Sigmoid colon (tissue), 7 donors: ENCODE results near the gene PACRG. TPM values are rescaled to one million over a fixed set of nuclear protein-coding genes. Genes with fewer than 3 reads are reported as not detected.

Experiments used
- DNase-seq: peaks from one replicate; pipeline ENCODE4 v3.0.0-alpha.2; 2019
- H3K27ac ChIP-seq, 4 donors: fragments of 200-600 bp; sonication (generic); one replicate each; pipeline ENCODE4 v1.5.1; 2016 to 2019; ENCODE audit warnings: mild to moderate bottlenecking in 1 of 4
- H3K27me3 ChIP-seq, 3 donors: fragments of 200-600 bp; sonication (generic); one replicate each; pipeline ENCODE4 v1.5.1; 2019; ENCODE audit warnings: mild to moderate bottlenecking in 1 of 3
- H3K36me3 ChIP-seq, 4 donors: fragments of 200-600 bp; sonication (generic); one replicate each; pipeline ENCODE4 v1.5.1; 2016 to 2019
- H3K4me1 ChIP-seq, 4 donors: fragments of 200-600 bp; sonication (generic); one replicate each; pipeline ENCODE4 v1.5.1; 2017 to 2019
- H3K4me3 ChIP-seq, 4 donors: fragments of 200-600 bp; sonication (generic); one replicate each; pipeline ENCODE4 v1.5.1; 2017 to 2019; ENCODE audit warnings: mild to moderate bottlenecking in 2 of 4, moderate library complexity in 1 of 4
- H3K9me3 ChIP-seq, 4 donors: fragments of 200-600 bp in 3 of 4; sonication (generic) in 3 of 4; one replicate each; pipeline versions ENCODE4 v1.5.1 to v1.6.1; 2013 to 2019
- EP300 ChIP-seq, 4 donors: sonication (generic); formaldehyde crosslinking; IDR thresholded peaks; one replicate each; pipeline ENCODE4 v1.6.1; 2017; ENCODE audit warnings: antibody characterized with exemption in 4 of 4
- POLR2A ChIP-seq, 2 donors: fragments of 450-650 bp; IDR thresholded peaks; one replicate each; pipeline ENCODE4 v1.6.1; 2016; ENCODE audit warnings: antibody characterized with exemption in 2 of 2, mild to moderate bottlenecking in 2 of 2, moderate library complexity in 2 of 2
- POLR2AphosphoS5 ChIP-seq, 4 donors: sonication (generic); formaldehyde crosslinking; IDR thresholded peaks; one replicate each; pipeline ENCODE4 v1.6.1; 2017; ENCODE audit warnings: antibody characterized with exemption in 4 of 4
- WGBS, 2 donors: extraction: QIAGEN DNeasy Blood & Tissue Kit; methylation state at CpG; one replicate each; pipeline ENCODE4 v1.1.7; 2013; 5-methylcytosine and 5-hydroxymethylcytosine counted together
- intact Hi-C: fragments of 100-400 bp; cut with DNase I; formaldehyde crosslinking; loops from one replicate; pipeline ENCODE4 v1.15.1; 2023
- polyA plus RNA-seq, 3 donors: library from polyadenylated mRNA; stranded (reverse); fragments of 200-250 nt; gene quantifications; one replicate each; pipeline ENCODE4 v1.2.3, GENCODE V29; 2013
- total RNA-seq, 4 donors: library from RNA; depleted of rRNA; stranded (reverse); fragments of >200 nt; gene quantifications; one replicate each; pipeline ENCODE4 v1.1.0, GENCODE V29; 2016
- TF ChIP-seq, protein P1 (sequence below), 4 experiments: fragments of 450-650 bp in 3 of 4; fragments of 200-600 bp in 1 of 4; IDR thresholded peaks; one replicate each; pipeline ENCODE4 v1.5.1; 2016 to 2019; ENCODE audit warnings: antibody characterized with exemption in 4 of 4, mild to moderate bottlenecking in 3 of 4, moderate library complexity in 2 of 4
- donor health status: healthy with polysubstance abuse.
- donor health status: Bipolar disorder and iron deficiency.
- donor health status: healthy.

The PACRG gene
- total and polyA plus RNA-seq, 7 donors = 0.12 to 6.9 (median 0.95) TPM; not detected in 2

DNA sequence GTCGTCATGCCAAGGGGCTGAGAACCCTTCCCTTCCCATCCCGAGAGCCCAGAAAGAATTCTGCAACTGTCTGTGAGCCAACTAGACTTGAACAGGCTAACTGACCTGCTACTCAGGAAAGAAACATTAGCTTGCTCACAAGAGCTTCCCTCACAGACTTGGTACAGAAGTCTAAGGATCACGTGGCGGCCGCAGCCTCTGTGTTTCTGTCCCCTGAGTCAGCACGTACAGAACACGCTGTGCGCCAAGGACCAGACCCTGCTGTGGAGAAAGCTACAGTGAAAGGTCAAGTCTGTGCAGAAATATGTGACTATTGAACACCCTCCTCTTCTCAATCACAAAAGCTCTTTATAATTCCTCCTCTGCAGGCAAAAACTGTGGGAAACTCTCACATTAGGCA, 535.4 kb downstream of the PACRG start:
- H3K27me3 ChIP-seq = no peaks in the 10 kb centered on the region
- TF ChIP-seq EP300 (IDR thresholded peaks at IDR 0.05) (no peak), POLR2AphosphoS5 (IDR thresholded peaks at IDR 0.05) (peak in 3 of 4 donors; percentile 5 to 24 (median 17))
- WGBS, 2 donors = 91 to 94% methylated on average over 8 of the region's 8 CpGs
- intact Hi-C loops = no loop called here
- DNase-seq = peak; percentile 80
- peak overlapping the region in 1 of 4 donors; percentile 10 for H3K27ac ChIP-seq
- H3K9me3 ChIP-seq = no peaks in the 10 kb centered on the region
- H3K4me1 ChIP-seq = peaks cover 0 to 16% (median 7%) of the 10 kb centered on the region in 4 donors
- no peak overlapping the region for H3K4me3 ChIP-seq
- H3K36me3 ChIP-seq = no peaks in the 10 kb centered on the region

- Histone ChIP-seq H3K4me3 (no peak overlapping the region), H3K36me3 (no peaks in the 10 kb centered on the region), H3K27me3 (no peaks in the 10 kb centered on the region), H3K27ac (peak overlapping the region in 1 of 4 donors; percentile 2), H3K9me3 (no peaks in the 10 kb centered on the region), H3K4me1 (peaks cover 0 to 16% (median 7%) of the 10 kb centered on the region in 4 donors)
- 83 to 85% methylated on average over 13 of the region's 13 CpGs for WGBS, 2 donors
- intact Hi-C loops = no loop called here
- DNase-seq = no peak
- TF ChIP-seq, protein P1, sequence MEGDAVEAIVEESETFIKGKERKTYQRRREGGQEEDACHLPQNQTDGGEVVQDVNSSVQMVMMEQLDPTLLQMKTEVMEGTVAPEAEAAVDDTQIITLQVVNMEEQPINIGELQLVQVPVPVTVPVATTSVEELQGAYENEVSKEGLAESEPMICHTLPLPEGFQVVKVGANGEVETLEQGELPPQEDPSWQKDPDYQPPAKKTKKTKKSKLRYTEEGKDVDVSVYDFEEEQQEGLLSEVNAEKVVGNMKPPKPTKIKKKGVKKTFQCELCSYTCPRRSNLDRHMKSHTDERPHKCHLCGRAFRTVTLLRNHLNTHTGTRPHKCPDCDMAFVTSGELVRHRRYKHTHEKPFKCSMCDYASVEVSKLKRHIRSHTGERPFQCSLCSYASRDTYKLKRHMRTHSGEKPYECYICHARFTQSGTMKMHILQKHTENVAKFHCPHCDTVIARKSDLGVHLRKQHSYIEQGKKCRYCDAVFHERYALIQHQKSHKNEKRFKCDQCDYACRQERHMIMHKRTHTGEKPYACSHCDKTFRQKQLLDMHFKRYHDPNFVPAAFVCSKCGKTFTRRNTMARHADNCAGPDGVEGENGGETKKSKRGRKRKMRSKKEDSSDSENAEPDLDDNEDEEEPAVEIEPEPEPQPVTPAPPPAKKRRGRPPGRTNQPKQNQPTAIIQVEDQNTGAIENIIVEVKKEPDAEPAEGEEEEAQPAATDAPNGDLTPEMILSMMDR (IDR thresholded peaks at IDR 0.05) = no peak
- TF ChIP-seq POLR2A (IDR thresholded peaks at IDR 0.05) = no peak
- no peak for TF ChIP-seq POLR2AphosphoS5 (IDR thresholded peaks at IDR 0.05)
Measured at GRCh38 chr6:163263998-163264661, 536.4 kb downstream of the PACRG start.

- no peaks in the 10 kb centered on the region for H3K9me3 ChIP-seq
- 44 to 74% methylated on average over 6 of the region's 6 CpGs for WGBS, 2 donors
- H3K4me3 ChIP-seq = no peak overlapping the region
- H3K4me1 ChIP-seq = peaks cover 0 to 15% (median 6%) of the 10 kb centered on the region in 4 donors
- H3K27me3 ChIP-seq = no peaks in the 10 kb centered on the region
- DNase-seq = no peak
- no peaks in the 10 kb centered on the region for H3K36me3 ChIP-seq
- intact Hi-C loops = no loop called here
- no peak for TF ChIP-seq POLR2AphosphoS5 (IDR thresholded peaks at IDR 0.05)
- no peak for TF ChIP-seq EP300 (IDR thresholded peaks at IDR 0.05)
- no peak for TF ChIP-seq POLR2A (IDR thresholded peaks at IDR 0.05)
- TF ChIP-seq, protein P1 (IDR thresholded peaks at IDR 0.05) = no peak
- H3K27ac ChIP-seq = no peak overlapping the region
Measured at GRCh38 chr6:163264662-163265035, 536.9 kb downstream of the PACRG start.

DNA sequence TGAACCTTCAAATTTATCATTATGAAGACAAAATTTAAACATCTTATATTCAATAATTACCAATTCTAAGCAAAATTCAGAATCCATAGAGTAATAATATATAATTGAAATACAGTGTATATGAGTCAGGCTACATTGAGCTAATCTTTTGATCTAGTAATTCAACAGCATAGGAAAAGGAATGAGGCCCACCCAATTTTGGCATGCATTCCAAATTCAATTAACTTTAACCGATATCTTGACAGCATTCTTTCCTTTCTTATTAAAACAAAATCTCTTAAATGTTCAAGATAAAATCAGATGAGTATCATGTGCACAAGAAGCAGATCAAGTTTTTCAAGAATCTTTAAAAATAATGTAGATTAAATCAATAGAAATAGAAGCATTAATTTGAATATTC, 553.9 kb downstream of the PACRG start:
- Histone ChIP-seq H3K27ac (no peak overlapping the region), H3K27me3 (no peaks in the 10 kb centered on the region), H3K4me1 (no peaks in the 10 kb centered on the region), H3K9me3 (no peaks in the 10 kb centered on the region), H3K36me3 (no peaks in the 10 kb centered on the region), H3K4me3 (no peak overlapping the region)
- 86 to 91% methylated on average over 1 of the region's 1 CpG for WGBS, 2 donors
- intact Hi-C loops = no loop called here
- no peak for DNase-seq
- TF ChIP-seq EP300 (IDR thresholded peaks at IDR 0.05) (no peak), POLR2A (IDR thresholded peaks at IDR 0.05) (no peak), POLR2AphosphoS5 (IDR thresholded peaks at IDR 0.05) (no peak)
- TF ChIP-seq, protein P1 (IDR thresholded peaks at IDR 0.05) = no peak

DNA sequence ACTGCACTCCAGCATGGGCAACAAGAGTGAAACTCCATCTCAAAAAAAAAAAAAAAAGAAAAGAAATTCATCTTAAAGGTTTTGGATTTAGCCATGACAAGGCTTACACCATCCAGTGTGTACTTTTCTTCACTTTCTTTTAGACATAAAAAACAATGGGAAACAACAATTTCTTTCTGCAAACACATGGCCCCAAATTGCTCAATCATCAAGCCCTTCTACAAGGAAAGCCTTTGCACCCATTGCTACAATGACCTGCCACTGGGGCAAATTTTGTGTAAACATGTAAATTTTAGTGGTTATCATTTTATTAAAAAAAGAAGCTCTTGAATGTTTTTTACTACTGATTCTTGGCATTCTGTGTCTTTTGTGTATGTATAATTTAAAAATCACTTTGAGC, 554.9 kb downstream of the PACRG start:
- no peaks in the 10 kb centered on the region for H3K36me3 ChIP-seq
- TF ChIP-seq, protein P1 (IDR thresholded peaks at IDR 0.05) = no peak
- TF ChIP-seq POLR2A (IDR thresholded peaks at IDR 0.05) = no peak
- TF ChIP-seq POLR2AphosphoS5 (IDR thresholded peaks at IDR 0.05) = no peak
- no peak for TF ChIP-seq EP300 (IDR thresholded peaks at IDR 0.05)
- no peak overlapping the region for H3K27ac ChIP-seq
- H3K27me3 ChIP-seq = no peaks in the 10 kb centered on the region
- H3K9me3 ChIP-seq = no peaks in the 10 kb centered on the region
- intact Hi-C loops = no loop called here
- H3K4me1 ChIP-seq = no peaks in the 10 kb centered on the region
- no peak for DNase-seq
- H3K4me3 ChIP-seq = no peak overlapping the region
